ENCODE measurements around the gene FCRL6.

Gene FCRL6, protein sequence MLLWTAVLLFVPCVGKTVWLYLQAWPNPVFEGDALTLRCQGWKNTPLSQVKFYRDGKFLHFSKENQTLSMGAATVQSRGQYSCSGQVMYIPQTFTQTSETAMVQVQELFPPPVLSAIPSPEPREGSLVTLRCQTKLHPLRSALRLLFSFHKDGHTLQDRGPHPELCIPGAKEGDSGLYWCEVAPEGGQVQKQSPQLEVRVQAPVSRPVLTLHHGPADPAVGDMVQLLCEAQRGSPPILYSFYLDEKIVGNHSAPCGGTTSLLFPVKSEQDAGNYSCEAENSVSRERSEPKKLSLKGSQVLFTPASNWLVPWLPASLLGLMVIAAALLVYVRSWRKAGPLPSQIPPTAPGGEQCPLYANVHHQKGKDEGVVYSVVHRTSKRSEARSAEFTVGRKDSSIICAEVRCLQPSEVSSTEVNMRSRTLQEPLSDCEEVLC

DNA sequence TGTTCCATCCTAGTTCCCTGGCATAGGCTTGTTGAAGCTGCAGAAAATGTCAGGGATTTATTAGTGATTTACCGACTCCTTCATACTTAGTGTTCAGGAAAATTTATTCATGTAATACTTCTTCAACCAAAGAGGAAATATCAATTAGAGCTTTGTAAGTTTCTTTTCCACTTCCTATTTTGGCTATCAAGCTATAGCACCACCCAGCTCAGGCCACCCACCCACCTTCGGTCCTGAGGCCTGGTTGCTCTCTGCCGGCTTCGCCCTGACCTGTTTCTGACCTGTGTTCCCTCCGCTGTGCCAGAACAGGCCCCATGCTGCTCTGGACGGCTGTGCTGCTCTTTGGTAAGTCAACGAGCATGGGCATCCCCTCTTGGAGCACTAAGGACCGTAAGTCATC lies at the start of gene FCRL6:
FCRL6 (plus strand) TSS at position 250 of the 400 bp plus-strand sequence; CDS start at position 315, 65 bp downstream.
- TF ChIP-seq, protein P1, sequence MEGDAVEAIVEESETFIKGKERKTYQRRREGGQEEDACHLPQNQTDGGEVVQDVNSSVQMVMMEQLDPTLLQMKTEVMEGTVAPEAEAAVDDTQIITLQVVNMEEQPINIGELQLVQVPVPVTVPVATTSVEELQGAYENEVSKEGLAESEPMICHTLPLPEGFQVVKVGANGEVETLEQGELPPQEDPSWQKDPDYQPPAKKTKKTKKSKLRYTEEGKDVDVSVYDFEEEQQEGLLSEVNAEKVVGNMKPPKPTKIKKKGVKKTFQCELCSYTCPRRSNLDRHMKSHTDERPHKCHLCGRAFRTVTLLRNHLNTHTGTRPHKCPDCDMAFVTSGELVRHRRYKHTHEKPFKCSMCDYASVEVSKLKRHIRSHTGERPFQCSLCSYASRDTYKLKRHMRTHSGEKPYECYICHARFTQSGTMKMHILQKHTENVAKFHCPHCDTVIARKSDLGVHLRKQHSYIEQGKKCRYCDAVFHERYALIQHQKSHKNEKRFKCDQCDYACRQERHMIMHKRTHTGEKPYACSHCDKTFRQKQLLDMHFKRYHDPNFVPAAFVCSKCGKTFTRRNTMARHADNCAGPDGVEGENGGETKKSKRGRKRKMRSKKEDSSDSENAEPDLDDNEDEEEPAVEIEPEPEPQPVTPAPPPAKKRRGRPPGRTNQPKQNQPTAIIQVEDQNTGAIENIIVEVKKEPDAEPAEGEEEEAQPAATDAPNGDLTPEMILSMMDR (IDR thresholded peaks at IDR 0.05; ENCODE audit: poor library complexity, severe bottlenecking): no peak
- Histone ChIP-seq H3K4me3 (ENCODE audit: severe bottlenecking) (no peak within 1 kb of the TSS), H3K4me1 (ENCODE audit: insufficient read depth, poor library complexity, severe bottlenecking) (no peaks in the 10 kb centered on the region), H3K36me3 (ENCODE audit: low read depth) (no peaks in the 10 kb centered on the region), H3K9me3 (ENCODE audit: severe bottlenecking) (no peaks in the 10 kb centered on the region), H3K27me3 (ENCODE audit: insufficient read depth, poor library complexity, severe bottlenecking) (no peaks in the 10 kb centered on the region), H3K27ac (ENCODE audit: poor library complexity, severe bottlenecking) (no peak within 1 kb of the TSS)
- no peak for DNase-seq (ENCODE audit: low spot score)
- ATAC-seq (ENCODE audit: low read depth): no peak

DNA sequence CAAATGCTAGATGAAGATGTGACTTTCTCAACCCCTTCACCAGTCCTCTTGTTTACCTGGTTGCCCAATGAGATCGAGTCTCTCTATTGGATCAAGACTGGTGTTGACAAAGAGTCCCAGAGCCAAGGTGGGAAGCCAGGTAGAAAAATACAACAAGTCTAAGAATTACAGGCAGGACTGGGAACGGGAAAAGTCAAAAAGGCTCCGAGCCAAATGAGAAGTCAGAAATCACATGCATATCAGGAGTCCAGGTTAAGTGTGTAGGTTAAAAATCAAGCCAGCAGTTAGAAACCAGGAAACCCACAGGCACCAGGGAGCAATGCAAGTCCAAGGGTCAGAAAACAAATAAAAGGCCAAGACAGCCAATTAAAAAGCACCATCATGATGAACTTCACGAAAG lies 48.8 kb upstream of the FCRL6 start:
- H3K36me3 ChIP-seq (ENCODE audit: low read depth): no peaks in the 10 kb centered on the region
- peak overlapping the region; percentile 41 for H3K27ac ChIP-seq (ENCODE audit: poor library complexity, severe bottlenecking)
- H3K4me3 ChIP-seq (ENCODE audit: severe bottlenecking): no peak overlapping the region
- ATAC-seq (ENCODE audit: low read depth): no peak
- H3K4me1 ChIP-seq (ENCODE audit: insufficient read depth, poor library complexity, severe bottlenecking): peaks cover 5% of the 10 kb centered on the region
- no peaks in the 10 kb centered on the region for H3K9me3 ChIP-seq (ENCODE audit: severe bottlenecking)
- no peak for DNase-seq (ENCODE audit: low spot score)
- no peaks in the 10 kb centered on the region for H3K27me3 ChIP-seq (ENCODE audit: insufficient read depth, poor library complexity, severe bottlenecking)
- TF ChIP-seq, protein P1 (IDR thresholded peaks at IDR 0.05; ENCODE audit: poor library complexity, severe bottlenecking): no peak

DNA sequence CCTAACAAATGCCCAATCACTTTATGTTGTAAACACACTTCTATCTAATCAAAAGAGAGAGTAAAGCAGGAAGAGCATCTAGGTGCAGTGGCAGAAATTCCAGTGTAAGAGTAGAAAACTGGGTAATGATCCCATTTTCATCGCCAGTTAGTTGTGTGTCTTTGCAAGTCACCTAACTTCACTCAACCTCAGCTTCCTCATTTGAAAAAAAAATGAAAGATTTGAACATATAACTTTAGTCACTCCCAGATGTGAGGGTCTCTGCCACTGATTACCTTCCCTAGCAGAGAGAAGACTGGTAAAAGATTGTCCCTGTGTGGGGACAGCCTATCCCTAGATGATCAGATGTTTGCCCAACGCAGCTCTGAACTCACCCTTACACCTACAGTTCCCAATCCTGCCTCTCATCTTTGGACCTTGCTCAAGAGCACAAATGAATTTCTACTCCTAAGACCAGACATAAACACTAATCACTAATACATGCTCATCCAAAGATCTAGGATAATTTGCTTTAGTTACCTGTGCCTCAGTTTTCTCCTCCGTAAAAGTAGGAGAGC lies 46.6 kb upstream of the FCRL6 start:
- H3K36me3 ChIP-seq (ENCODE audit: low read depth): no peaks in the 10 kb centered on the region
- H3K9me3 ChIP-seq (ENCODE audit: severe bottlenecking): no peaks in the 10 kb centered on the region
- ATAC-seq (ENCODE audit: low read depth) (no peak), DNase-seq (ENCODE audit: low spot score) (no peak)
- no peak overlapping the region for H3K27ac ChIP-seq (ENCODE audit: poor library complexity, severe bottlenecking)
- TF ChIP-seq, protein P1 (IDR thresholded peaks at IDR 0.05; ENCODE audit: poor library complexity, severe bottlenecking): no peak
- peaks cover 5% of the 10 kb centered on the region for H3K4me1 ChIP-seq (ENCODE audit: insufficient read depth, poor library complexity, severe bottlenecking)
- H3K27me3 ChIP-seq (ENCODE audit: insufficient read depth, poor library complexity, severe bottlenecking): no peaks in the 10 kb centered on the region
- no peak overlapping the region for H3K4me3 ChIP-seq (ENCODE audit: severe bottlenecking)

DNA sequence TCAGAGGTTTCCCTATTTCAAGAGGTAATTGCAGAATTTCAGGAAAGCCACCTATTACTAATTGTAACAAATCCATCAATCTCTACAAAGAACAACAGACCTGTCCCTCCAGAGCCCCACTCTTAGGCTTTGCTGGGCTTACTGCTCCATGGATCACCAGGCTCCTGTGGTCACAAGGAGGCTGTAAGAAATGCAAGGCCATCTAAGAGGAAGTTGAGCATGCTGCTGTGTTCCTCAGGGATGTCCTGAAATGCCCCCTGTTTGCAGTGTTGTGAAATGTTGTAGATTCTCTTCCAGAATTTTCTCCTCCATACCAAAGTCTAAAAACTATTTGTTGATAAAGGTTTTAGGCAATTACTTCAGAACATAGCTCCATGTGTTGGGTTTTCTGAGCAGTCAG lies 45.8 kb upstream of the FCRL6 start:
- no peak for ATAC-seq (ENCODE audit: low read depth)
- DNase-seq (ENCODE audit: low spot score): no peak
- TF ChIP-seq, protein P1 (IDR thresholded peaks at IDR 0.05; ENCODE audit: poor library complexity, severe bottlenecking): no peak

DNA sequence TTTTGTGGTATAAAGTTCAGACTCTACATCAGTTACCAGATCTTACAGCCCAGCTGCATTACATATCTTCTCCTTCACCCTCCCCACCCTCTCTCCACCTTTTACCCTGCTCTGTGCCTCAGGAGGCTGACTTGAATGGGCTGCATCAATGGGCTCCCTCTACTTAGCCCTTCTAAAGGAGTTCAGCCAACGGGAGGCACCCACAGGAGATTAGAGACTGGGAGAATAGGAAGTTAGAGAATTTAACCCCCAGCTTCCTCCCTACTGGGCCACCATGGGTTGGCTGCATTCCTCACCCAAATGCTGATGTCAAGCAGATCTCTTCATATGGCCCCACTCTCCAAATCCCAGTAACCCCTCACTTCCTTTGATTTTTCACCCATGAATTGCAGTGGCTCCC lies 38.5 kb upstream of the FCRL6 start:
- TF ChIP-seq, protein P1 (IDR thresholded peaks at IDR 0.05; ENCODE audit: poor library complexity, severe bottlenecking): no peak
- no peaks in the 10 kb centered on the region for H3K4me1 ChIP-seq (ENCODE audit: insufficient read depth, poor library complexity, severe bottlenecking)
- H3K4me3 ChIP-seq (ENCODE audit: severe bottlenecking): no peak overlapping the region
- no peak overlapping the region for H3K27ac ChIP-seq (ENCODE audit: poor library complexity, severe bottlenecking)
- H3K27me3 ChIP-seq (ENCODE audit: insufficient read depth, poor library complexity, severe bottlenecking): no peaks in the 10 kb centered on the region
- DNase-seq (ENCODE audit: low spot score) (no peak), ATAC-seq (ENCODE audit: low read depth) (no peak)
- H3K36me3 ChIP-seq (ENCODE audit: low read depth): no peaks in the 10 kb centered on the region
- no peaks in the 10 kb centered on the region for H3K9me3 ChIP-seq (ENCODE audit: severe bottlenecking)

More for the DNA sequence above, 45.8 kb upstream of the FCRL6 start:
- Histone ChIP-seq H3K4me1 (ENCODE audit: insufficient read depth, poor library complexity, severe bottlenecking) (peaks cover 5% of the 10 kb centered on the region), H3K27me3 (ENCODE audit: insufficient read depth, poor library complexity, severe bottlenecking) (no peaks in the 10 kb centered on the region), H3K27ac (ENCODE audit: poor library complexity, severe bottlenecking) (no peak overlapping the region), H3K36me3 (ENCODE audit: low read depth) (no peaks in the 10 kb centered on the region), H3K9me3 (ENCODE audit: severe bottlenecking) (no peaks in the 10 kb centered on the region), H3K4me3 (ENCODE audit: severe bottlenecking) (no peak overlapping the region)
